K562 (cell line): ENCODE measurements around the gene GRSF1. TPM values are rescaled to one million over a fixed set of nuclear protein-coding genes. Genes with fewer than 3 reads are reported as not detected.
A peak's percentile ranks its signal among the peaks of the same experiment; 100 is the strongest.

Source experiments
- ATAC-seq: fragments of 200-7000 bp; cut with Tn5 transposase; 3 replicates; pipeline ENCODE4 v1.9.1; 2020; ENCODE audit warnings: moderate library complexity
- BruUV-seq: library from RNA; stranded (reverse); fragments of 400-500 nt; replicated peaks from 2 replicates; lab custom pipeline; 2021; lab: Mats Ljungman, UMichigan
- CTCF ChIA-PET: fragments of 300-600 bp; formaldehyde crosslinking; extraction: SDS; loops from one replicate; lab custom pipeline; 2021; ENCODE audit warnings: low intra/inter-chr PET ratio; lab: Yijun Ruan, JAX
- POLR2A ChIA-PET: fragments of 300-600, 350-650 bp; sonication (Branson Sonifier 250); formaldehyde crosslinking; extraction: SDS; loops from one replicate; lab custom pipeline; 2021; ENCODE audit warnings: antibody characterized with exemption, inconsistent platforms; lab: Yijun Ruan, JAX
- DNase-seq, 4 experiments: peaks; one replicate each; pipeline versions ENCODE4 v3.0.0 to v3.0.0-alpha.2; 2011 to 2018; ENCODE audit warnings: low spot score in 3 of 4, mixed read lengths in 3 of 4; ENCODE audit errors: extremely low read depth in 1 of 4
- FAIRE-seq: peaks from 2 replicates; lab custom pipeline; 2011; peaks lifted over from hg19 to GRCh38; lab: Jason Lieb, UNC
- H2AFZ ChIP-seq: 2 replicates; pipeline ENCODE4 v1.6.0; 2011; ENCODE audit warnings: low read depth, low read length, control low read depth, inconsistent platforms
- H3K27ac ChIP-seq: fragments of 200-600 bp; 3 replicates; pipeline ENCODE4 v1.8.0; 2011; ENCODE audit warnings: low read depth, mild to moderate bottlenecking, control low read depth, inconsistent platforms, low read length, moderate library complexity, mixed read lengths; ENCODE audit errors: extremely low read depth
- H3K27me3 ChIP-seq, 2 experiments: fragments of 300-600 bp in 1 of 2; 2 replicates in 1 of 2; 3 replicates in 1 of 2; pipeline versions ENCODE4 v1.6.0 to v1.8.0; 2011; ENCODE audit warnings: inconsistent platforms in 2 of 2, low read length in 2 of 2, mild to moderate bottlenecking in 1 of 2, mixed read lengths in 1 of 2, moderate library complexity in 1 of 2; ENCODE audit not compliant: control insufficient read depth in 2 of 2, insufficient read depth in 2 of 2
- H3K36me3 ChIP-seq: fragments of 300-600 bp; 3 replicates; pipeline ENCODE4 v1.8.0; 2011; ENCODE audit warnings: mild to moderate bottlenecking, low read length, inconsistent platforms; ENCODE audit not compliant: control insufficient read depth, insufficient read depth
- H3K4me1 ChIP-seq, 2 experiments: fragments of 200-600 bp in 1 of 2; replicated peaks in 1 of 2; 2 replicates in 1 of 2; 3 replicates in 1 of 2; pipeline versions ENCODE4 v1.5.1 to v1.8.0; 2011; ENCODE audit warnings: inconsistent platforms in 2 of 2, low read length in 2 of 2, mild to moderate bottlenecking in 1 of 2, mixed read lengths in 1 of 2, moderate library complexity in 1 of 2; ENCODE audit not compliant: control insufficient read depth in 2 of 2, insufficient read depth in 2 of 2
- H3K4me2 ChIP-seq: 2 replicates; pipeline ENCODE4 v1.6.1; 2011; ENCODE audit warnings: low read length, control low read depth, inconsistent platforms, mixed read lengths; ENCODE audit not compliant: insufficient read depth
- H3K4me3 ChIP-seq: fragments of 200-600 bp; sonication (generic), shearing (Covaris generic); 2 replicates; pipeline ENCODE4 v1.5.1; 2016; ENCODE audit warnings: control low read depth, inconsistent platforms
- H3K79me2 ChIP-seq: fragments of 200-600 bp; 3 replicates; pipeline ENCODE4 v1.8.0; 2011; ENCODE audit warnings: low read length, inconsistent platforms; ENCODE audit not compliant: control insufficient read depth, insufficient read depth
- H3K9ac ChIP-seq, 2 experiments: 2 replicates each; pipeline versions ENCODE4 v1.6.0 to v1.6.1; 2011; ENCODE audit warnings: low read depth in 2 of 2, low read length in 2 of 2, control low read depth in 1 of 2, inconsistent platforms in 1 of 2, mild to moderate bottlenecking in 1 of 2, mixed read lengths in 1 of 2; ENCODE audit not compliant: insufficient read depth in 1 of 2
- H3K9me1 ChIP-seq: one replicate; pipeline ENCODE4 v1.6.0; 2011; ENCODE audit warnings: inconsistent platforms, mild to moderate bottlenecking, low read length, moderate library complexity; ENCODE audit not compliant: control insufficient read depth, insufficient read depth
- H3K9me3 ChIP-seq: replicated peaks from 2 replicates; pipeline ENCODE4 v1.5.1; 2011; ENCODE audit warnings: low read depth, low read length, inconsistent platforms; ENCODE audit not compliant: control insufficient read depth, insufficient read depth
- H4K20me1 ChIP-seq: replicated peaks from 2 replicates; pipeline ENCODE4 v1.6.1; 2011; ENCODE audit warnings: low read length, inconsistent platforms, mixed read lengths; ENCODE audit not compliant: control insufficient read depth, insufficient read depth
- GTF2F1 ChIP-seq: IDR thresholded peaks from 2 replicates; pipeline ENCODE4 v1.6.1; 2011; ENCODE audit warnings: low read depth, low read length, improper control_type of control experiment
- SPI1 ChIP-seq: IDR thresholded peaks from 2 replicates; pipeline ENCODE4 v1.6.1; 2011; ENCODE audit warnings: low read depth, low read length, control low read depth, borderline replicate concordance
- WGBS: fragments of 100-300 bp; shearing (Covaris generic); methylation state at CpG from one replicate; pipeline ENCODE4 v1.1.6; 2016; ENCODE audit warnings: low coverage, mixed read lengths; ENCODE audit not compliant: insufficient coverage; ENCODE audit errors: missing lambda C conversion rate; 5-methylcytosine and 5-hydroxymethylcytosine counted together
- in situ Hi-C: fragments of 300-500 bp; cut with MboI; formaldehyde crosslinking; loops from 4 replicates; pipeline ENCODE4 v1.15.0; 2018; ENCODE audit warnings: inconsistent platforms, mixed read lengths
- intact Hi-C: fragments of 100-400 bp; cut with micrococcal nuclease; formaldehyde crosslinking; loops from 2 replicates; pipeline ENCODE4 v1.14.2; 2022
- polyA plus RNA-seq, 8 experiments: library from polyadenylated mRNA; depleted of rRNA in 4 of 8; stranded (reverse) in 5 of 8; unstranded in 3 of 8; fragments of >200 nt; fragmentation: Nextera tagmentation in 2 of 8; fragmentation: Illumina TruSeq in 1 of 8; extraction: Ambion mirVana in 2 of 8; extraction: Trizol in 1 of 8; gene quantifications; 2 replicates each; pipeline versions ENCODE4 v1.2.1 to v1.2.3, GENCODE V29; 2011 to 2014; ENCODE audit warnings: inconsistent platforms in 1 of 8, missing spikeins in 1 of 8
- total RNA-seq, 7 experiments: library from RNA; depleted of rRNA in 6 of 7; stranded (reverse); fragments of >200 nt in 6 of 7; fragmentation: Illumina TruSeq in 2 of 7; extraction: Trizol in 2 of 7; gene quantifications; 2 replicates each; pipeline versions ENCODE4 v1.2.1 to v1.2.3, GENCODE V29; 2011 to 2021; ENCODE audit warnings: low replicate concordance in 1 of 7
- TF ChIP-seq, protein P1 (sequence below): fragments of 450-650 bp; IDR thresholded peaks from 2 replicates; pipeline ENCODE4 v1.6.1; 2018; ENCODE audit not compliant: partially characterized antibody

GRSF1 gene
- total and polyA plus RNA-seq, 9 of the 15 experiments (the other 6 are each of a cell fraction or from before 2014, with no cell fraction given) = 33.0 to 105 (median 76.0) TPM

DNA sequence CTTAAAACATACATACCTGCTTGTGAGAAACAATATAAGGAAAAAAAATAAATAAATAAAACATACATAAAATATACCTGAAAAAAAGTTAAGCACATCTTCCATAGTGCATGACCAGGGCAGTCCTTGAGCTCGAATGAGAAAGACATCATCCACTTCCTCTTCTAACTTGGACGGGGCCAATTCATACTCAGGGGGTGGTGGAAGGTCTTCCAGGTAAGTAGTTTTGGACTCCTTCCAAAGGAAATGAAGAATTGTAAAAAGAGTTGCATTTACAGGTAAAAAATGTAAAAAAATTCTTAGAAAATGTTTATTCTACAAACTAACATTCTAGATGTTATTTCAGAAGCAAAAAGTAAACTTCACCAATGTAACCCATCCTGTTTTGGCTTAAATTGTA, 3.6 kb downstream of the GRSF1 start:
- in situ Hi-C loops = no loop called here
- Histone ChIP-seq H3K79me2 (peaks cover 61% of the 10 kb centered on the region), H3K9ac (peak overlapping the region in 1 of 2 experiments; percentile 28; a peak in 1 of 4 replicates), H3K4me2 (no peak overlapping the region), H3K27me3 (no peaks in the 10 kb centered on the region), H3K9me1 (peaks cover 10% of the 10 kb centered on the region), H3K4me3 (no peak overlapping the region; the same call in 1 of the 2 replicates), H4K20me1 (peaks cover 16% of the 10 kb centered on the region), H3K4me1 (peaks cover 12 to 18% of the 10 kb centered on the region in 2 experiments), H2AFZ (no peak overlapping the region), H3K9me3 (no peaks in the 10 kb centered on the region), H3K36me3 (peaks cover 57% of the 10 kb centered on the region), H3K27ac (no peak overlapping the region)
- FAIRE-seq = no peak
- intact Hi-C loops = loop anchor here (5.0 kb wide), 2 partner anchors 156 to 171 kb away; partner anchors contain the start of gene DCK
- no peak for DNase-seq
- 72% methylated on average over 2 of the region's 2 CpGs for WGBS
- CTCF ChIA-PET = no interaction called here
- BruUV-seq = no TSS peak
- TF ChIP-seq SPI1 (peak; percentile 86), GTF2F1 (no peak)
- TF ChIP-seq, protein P1, sequence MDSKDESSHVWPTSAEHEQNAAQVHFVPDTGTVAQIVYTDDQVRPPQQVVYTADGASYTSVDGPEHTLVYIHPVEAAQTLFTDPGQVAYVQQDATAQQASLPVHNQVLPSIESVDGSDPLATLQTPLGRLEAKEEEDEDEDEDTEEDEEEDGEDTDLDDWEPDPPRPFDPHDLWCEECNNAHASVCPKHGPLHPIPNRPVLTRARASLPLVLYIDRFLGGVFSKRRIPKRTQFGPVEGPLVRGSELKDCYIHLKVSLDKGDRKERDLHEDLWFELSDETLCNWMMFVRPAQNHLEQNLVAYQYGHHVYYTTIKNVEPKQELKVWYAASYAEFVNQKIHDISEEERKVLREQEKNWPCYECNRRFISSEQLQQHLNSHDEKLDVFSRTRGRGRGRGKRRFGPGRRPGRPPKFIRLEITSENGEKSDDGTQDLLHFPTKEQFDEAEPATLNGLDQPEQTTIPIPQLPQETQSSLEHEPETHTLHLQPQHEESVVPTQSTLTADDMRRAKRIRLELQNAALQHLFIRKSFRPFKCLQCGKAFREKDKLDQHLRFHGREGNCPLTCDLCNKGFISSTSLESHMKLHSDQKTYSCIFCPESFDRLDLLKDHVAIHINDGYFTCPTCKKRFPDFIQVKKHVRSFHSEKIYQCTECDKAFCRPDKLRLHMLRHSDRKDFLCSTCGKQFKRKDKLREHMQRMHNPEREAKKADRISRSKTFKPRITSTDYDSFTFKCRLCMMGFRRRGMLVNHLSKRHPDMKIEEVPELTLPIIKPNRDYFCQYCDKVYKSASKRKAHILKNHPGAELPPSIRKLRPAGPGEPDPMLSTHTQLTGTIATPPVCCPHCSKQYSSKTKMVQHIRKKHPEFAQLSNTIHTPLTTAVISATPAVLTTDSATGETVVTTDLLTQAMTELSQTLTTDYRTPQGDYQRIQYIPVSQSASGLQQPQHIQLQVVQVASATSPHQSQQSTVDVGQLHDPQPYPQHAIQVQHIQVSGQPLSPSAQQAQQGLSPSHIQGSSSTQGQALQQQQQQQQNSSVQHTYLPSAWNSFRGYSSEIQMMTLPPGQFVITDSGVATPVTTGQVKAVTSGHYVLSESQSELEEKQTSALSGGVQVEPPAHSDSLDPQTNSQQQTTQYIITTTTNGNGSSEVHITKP = peak; percentile 61
- ATAC-seq = no peak
- POLR2A ChIA-PET = interaction anchor here (1.4 kb wide), 1 partner anchor 8 kb away, joined by 3 read pairs; no protein-coding TSS in a partner anchor
